Mononuclear cell (primary cell): ENCODE data around the gene ULK2. TPM values are rescaled to one million over a fixed set of nuclear protein-coding genes. Genes with fewer than 3 reads are reported as not detected.

Source experiments
- total RNA-seq: library from RNA; depleted of rRNA; stranded (reverse); fragments of >200 nt; gene quantifications from one replicate; pipeline ENCODE4 v1.2.3, GENCODE V29; 2012

ULK2 gene
- total RNA-seq, 1 donor = 9.7 TPM

Other genes starting within 250 kb of the ULK2 start
- 18.9 TPM for gene ALDH3A2, start 219.2 kb downstream of the ULK2 start, total RNA-seq
- not detected for gene SLC47A2, start 151.4 kb downstream of the ULK2 start, total RNA-seq
- not detected for gene ALDH3A1, start 119.6 kb downstream of the ULK2 start, total RNA-seq
- gene AKAP10, start 109.9 kb upstream of the ULK2 start, total RNA-seq = 29.0 TPM
- gene SPECC1, start 141.4 kb upstream of the ULK2 start, total RNA-seq = 48.4 TPM